Type B pancreatic cell (in vitro differentiated cells): ENCODE results near the gene HTR3E. TPM values are rescaled to one million over a fixed set of nuclear protein-coding genes. Genes with fewer than 3 reads are reported as not detected.
"Not testable (repeated sequence)": the region's sequence is repeated elsewhere in the genome, so short reads cannot be mapped to it uniquely, and the experiment has no call there.

Experiments used
- DNase-seq: peaks from one replicate; pipeline ENCODE4 v3.0.0; 2021; ENCODE audit warnings: mixed read lengths; ENCODE audit not compliant: unreplicated experiment; ENCODE audit errors: extremely low spot score
- H3K27ac Mint-ChIP-seq: 2 replicates; pipeline ENCODE4 v1.8.0; 2021; ENCODE audit warnings: mild to moderate bottlenecking, mixed read lengths
- H3K27me3 Mint-ChIP-seq: 2 replicates; pipeline ENCODE4 v1.8.0; 2021; ENCODE audit warnings: mixed read lengths
- H3K36me3 Mint-ChIP-seq: 2 replicates; pipeline ENCODE4 v1.8.0; 2021; ENCODE audit warnings: mixed read lengths
- H3K4me1 Mint-ChIP-seq: one replicate; pipeline ENCODE4 v1.8.0; 2021; ENCODE audit warnings: mixed read lengths; ENCODE audit not compliant: unreplicated experiment
- H3K4me3 Mint-ChIP-seq: 2 replicates; pipeline ENCODE4 v1.8.0; 2021; ENCODE audit warnings: mild to moderate bottlenecking, mixed read lengths
- H3K9me3 Mint-ChIP-seq: 2 replicates; pipeline ENCODE4 v1.8.0; 2021; ENCODE audit warnings: mixed read lengths
- total RNA-seq: library from RNA; stranded (reverse); gene quantifications from 2 replicates; pipeline ENCODE4 v1.2.1, GENCODE V29; 2021; ENCODE audit warnings: low replicate concordance
- TF ChIP-seq, protein P1 (sequence below): fragments of 200-600 bp; sonication (generic); conservative IDR thresholded peaks from 2 replicates; pipeline ENCODE4 v1.5.0; 2021; ENCODE audit warnings: antibody characterized with exemption, mild to moderate bottlenecking

The HTR3E gene
- total RNA-seq, 1 donor from 2014 or later, result not detected

DNA sequence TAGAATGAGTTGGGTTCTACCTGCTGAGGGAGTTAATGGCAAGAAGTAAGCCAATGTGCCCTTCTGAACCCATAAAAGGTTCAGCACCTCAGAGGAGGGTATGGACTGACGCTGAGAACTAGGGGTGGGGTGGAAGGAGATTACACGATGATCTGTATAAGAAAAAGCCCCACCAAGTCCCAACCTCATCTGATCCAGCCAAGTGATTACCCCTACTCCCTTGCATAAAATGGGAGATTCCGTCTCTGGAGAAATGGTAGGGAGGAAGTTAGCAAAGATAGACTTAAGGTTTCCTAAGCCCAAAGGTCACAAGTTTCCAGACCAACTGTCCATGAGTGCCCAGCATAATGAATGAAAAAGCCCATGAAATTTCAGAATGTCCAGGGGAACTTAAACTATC is 51.2 kb downstream of the HTR3E start:
- H3K4me1 Mint-ChIP-seq, result peaks cover 5% of the 10 kb centered on the region
- H3K27ac Mint-ChIP-seq, result no peak overlapping the region
- TF ChIP-seq, protein P1, sequence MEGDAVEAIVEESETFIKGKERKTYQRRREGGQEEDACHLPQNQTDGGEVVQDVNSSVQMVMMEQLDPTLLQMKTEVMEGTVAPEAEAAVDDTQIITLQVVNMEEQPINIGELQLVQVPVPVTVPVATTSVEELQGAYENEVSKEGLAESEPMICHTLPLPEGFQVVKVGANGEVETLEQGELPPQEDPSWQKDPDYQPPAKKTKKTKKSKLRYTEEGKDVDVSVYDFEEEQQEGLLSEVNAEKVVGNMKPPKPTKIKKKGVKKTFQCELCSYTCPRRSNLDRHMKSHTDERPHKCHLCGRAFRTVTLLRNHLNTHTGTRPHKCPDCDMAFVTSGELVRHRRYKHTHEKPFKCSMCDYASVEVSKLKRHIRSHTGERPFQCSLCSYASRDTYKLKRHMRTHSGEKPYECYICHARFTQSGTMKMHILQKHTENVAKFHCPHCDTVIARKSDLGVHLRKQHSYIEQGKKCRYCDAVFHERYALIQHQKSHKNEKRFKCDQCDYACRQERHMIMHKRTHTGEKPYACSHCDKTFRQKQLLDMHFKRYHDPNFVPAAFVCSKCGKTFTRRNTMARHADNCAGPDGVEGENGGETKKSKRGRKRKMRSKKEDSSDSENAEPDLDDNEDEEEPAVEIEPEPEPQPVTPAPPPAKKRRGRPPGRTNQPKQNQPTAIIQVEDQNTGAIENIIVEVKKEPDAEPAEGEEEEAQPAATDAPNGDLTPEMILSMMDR, result no peak
- no peak for DNase-seq
- no peaks in the 10 kb centered on the region for H3K27me3 Mint-ChIP-seq
- H3K36me3 Mint-ChIP-seq, result peaks cover 5% of the 10 kb centered on the region
- no peak overlapping the region for H3K4me3 Mint-ChIP-seq
- H3K9me3 Mint-ChIP-seq, result no peaks in the 10 kb centered on the region

DNA sequence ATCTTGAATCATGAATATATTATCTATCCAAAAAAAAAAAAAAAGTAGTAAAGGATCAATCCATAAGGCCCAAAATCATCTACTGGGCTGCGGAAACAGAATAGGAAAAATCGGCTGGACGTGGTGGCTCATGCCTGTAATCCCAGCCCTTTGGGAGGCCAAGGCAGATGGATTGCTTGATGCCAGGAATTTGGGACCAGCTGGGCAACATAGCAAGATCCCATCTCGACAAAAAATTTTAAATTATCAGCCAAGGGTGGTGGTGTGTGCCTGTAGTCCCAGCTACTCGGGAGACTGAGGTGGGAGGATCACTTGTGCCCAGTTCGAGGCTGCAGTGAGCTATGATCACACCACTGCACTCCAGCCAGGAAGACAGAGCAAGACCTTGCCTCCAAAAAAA is 52.3 kb downstream of the HTR3E start:
- Mint-ChIP-seq H3K27me3 (no peaks in the 10 kb centered on the region), H3K36me3 (peaks cover 5% of the 10 kb centered on the region), H3K9me3 (no peaks in the 10 kb centered on the region), H3K4me1 (peaks cover 10% of the 10 kb centered on the region), H3K4me3 (no peak overlapping the region), H3K27ac (no peak overlapping the region)
- TF ChIP-seq, protein P1, result no peak
- no peak for DNase-seq

DNA sequence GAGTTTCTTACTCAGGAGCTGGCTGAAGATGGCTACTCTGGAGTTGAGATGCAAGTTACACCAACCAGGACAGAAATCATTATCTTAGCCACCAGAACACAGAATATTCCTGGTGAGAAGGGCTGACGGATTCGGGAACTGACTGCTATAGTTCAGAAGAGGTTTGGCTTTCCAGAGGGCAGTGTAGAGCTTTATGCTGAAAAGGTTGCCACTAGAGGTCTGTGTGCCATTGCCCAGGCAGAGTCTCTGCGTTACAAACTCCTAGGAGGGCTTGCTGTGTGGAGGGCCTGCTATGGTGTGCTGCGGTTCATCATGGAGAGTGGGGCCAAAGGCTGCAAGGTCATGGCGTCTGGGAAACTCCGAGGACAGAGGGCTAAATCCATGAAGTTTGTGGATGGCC is 52.9 kb downstream of the HTR3E start:
- H3K27ac Mint-ChIP-seq, H3K36me3 Mint-ChIP-seq, H3K27me3 Mint-ChIP-seq, DNase-seq, H3K9me3 Mint-ChIP-seq, H3K4me3 Mint-ChIP-seq: not testable (repeated sequence)
- peaks cover 10% of the 10 kb centered on the region for H3K4me1 Mint-ChIP-seq

DNA sequence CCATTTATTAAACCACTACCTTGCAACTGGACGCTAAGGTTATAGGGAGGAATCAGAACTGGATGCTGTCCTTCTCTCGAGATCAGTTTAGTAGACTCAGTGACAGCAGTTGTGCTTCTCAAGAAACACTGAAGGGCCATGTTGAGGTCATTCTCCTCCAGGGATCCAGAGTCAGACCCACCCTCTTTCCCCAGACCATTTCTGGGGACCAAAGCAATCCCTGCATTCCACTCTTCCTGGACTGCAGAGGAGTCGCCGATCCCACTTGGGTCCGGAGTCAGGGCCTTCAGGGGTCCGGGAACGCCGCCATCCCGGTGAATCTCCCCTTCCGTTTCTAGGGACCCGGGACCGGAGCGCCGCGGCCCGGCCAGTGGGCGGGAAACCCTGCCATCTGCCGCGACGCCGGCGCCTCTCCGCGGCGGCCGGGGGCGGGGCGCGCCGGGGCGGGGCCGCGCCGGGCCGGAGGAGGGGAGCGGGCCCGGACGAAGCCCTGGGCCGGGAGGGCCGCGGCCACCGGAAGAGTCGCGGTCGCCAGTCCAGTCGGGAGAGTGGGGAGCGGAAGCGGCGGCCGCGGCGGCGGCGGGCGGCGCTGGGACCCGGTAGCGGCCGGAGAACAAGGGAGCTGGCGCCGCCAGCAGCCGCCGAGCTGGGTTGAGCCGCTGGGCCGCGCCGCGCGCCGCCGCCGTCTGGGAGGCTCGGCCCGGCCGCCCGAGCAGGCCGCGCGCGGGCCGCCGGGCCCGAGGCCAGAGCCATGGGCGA is 58.2 kb downstream of the HTR3E start, which contains the start of gene DVL3:
TSS of gene DVL3 (plus strand) at position 493 of the 759 bp plus-strand sequence. CDS start at position 752, 259 bp downstream.
- Mint-ChIP-seq H3K4me1 (peaks cover 20% of the 10 kb centered on the region), H3K4me3 (peak within 1 kb of the TSS; percentile 98), H3K27ac (peak within 1 kb of the TSS; percentile 88), H3K36me3 (no peaks in the 10 kb centered on the region), H3K27me3 (no peaks in the 10 kb centered on the region), H3K9me3 (no peaks in the 10 kb centered on the region)
- no peak for DNase-seq
- TF ChIP-seq, protein P1, result no peak

DNA sequence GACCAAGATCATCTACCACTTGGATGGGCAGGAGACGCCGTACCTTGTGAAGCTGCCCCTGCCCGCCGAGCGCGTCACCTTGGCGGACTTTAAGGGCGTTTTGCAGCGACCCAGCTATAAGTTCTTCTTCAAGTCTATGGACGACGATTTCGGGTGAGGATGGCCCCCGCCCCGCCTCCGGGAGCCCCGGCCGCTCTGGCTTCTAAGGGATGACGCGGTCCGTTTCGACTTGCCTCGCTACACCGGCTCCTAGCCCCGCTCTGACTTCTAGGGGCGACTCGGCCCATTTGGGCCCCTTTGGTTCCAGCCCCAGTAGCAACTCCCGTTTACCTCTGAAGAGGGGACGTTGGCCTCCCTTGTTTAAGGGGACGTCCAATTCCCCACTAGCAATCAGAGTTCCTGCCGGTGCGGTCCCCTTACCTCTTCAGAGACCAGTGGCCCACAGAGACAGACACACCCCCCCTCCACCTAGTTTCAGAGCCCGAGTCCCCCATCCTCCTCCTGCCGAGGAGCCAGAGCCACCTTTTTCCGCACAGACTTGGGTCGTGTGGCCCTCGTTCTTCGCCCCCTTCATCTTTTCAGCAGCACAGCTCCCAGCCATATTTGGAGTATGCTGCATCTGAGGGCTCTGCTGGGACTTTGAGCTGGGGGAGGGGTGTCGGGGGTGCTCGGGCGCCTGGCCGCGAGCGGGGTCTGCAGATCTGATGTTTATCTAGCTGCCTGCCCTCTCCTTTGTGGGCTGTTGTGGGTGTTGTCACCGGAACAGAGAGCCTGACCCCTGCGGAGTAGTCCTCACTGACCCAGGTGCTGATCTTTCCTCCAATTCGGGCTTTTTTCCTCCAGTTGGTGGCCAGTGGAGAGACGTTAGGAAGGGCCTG is 59.0 kb downstream of the HTR3E start:
- DNase-seq, result no peak
- H3K4me3 Mint-ChIP-seq, result peak overlapping the region; percentile 98
- H3K9me3 Mint-ChIP-seq, result no peaks in the 10 kb centered on the region
- H3K27me3 Mint-ChIP-seq, result no peaks in the 10 kb centered on the region
- TF ChIP-seq, protein P1, result no peak
- peaks cover 26% of the 10 kb centered on the region for H3K4me1 Mint-ChIP-seq
- H3K36me3 Mint-ChIP-seq, result no peaks in the 10 kb centered on the region
- H3K27ac Mint-ChIP-seq, result peak overlapping the region; percentile 88

DNA sequence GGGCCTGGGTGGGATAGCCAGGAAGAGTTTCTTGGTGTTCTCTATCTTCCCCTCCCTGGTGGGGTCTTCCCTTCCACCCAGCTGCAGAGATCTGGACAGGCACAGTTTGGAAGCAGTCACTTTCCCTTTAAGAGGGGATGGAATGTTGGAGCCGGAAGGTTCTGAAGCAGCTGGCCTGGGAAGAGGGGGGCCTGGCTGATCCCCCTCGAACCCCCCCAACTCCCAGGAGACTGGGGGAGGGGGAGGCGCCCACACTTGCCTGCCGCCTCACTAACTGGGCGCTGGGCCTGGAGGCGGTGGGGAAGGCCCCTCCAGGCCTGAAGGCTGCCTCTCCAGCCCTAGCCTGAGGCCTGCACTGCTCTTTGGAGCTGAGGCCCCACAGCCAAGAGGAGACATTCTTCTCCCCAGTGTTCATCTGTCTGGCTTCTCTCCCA is 59.7 kb downstream of the HTR3E start:
- Mint-ChIP-seq H3K27ac (peak overlapping the region; percentile 88), H3K36me3 (peaks cover 3% of the 10 kb centered on the region), H3K9me3 (no peaks in the 10 kb centered on the region), H3K4me3 (peak overlapping the region; percentile 98), H3K4me1 (peaks cover 29% of the 10 kb centered on the region), H3K27me3 (no peaks in the 10 kb centered on the region)
- TF ChIP-seq, protein P1, result no peak
- no peak for DNase-seq
